Stimulated activated CD8-positive, alpha-beta memory T cell treated with anti-CD3 and anti-CD28 coated beads, Interleukin-7, amount 100 ng/mL, for 48 hours (primary cell): ENCODE data around the gene FAM13B.
"Not testable (repeated sequence)": the region's sequence is repeated elsewhere in the genome, so short reads cannot be mapped to it uniquely, and the experiment has no call there.

Experiments used
- DNase-seq, 2 donors: peaks; one replicate each; pipeline ENCODE4 v3.0.0-alpha.2; 2020; ENCODE audit warnings: low read depth in 1 of 2; ENCODE audit errors: extremely low read depth in 1 of 2

FAM13B gene

DNA sequence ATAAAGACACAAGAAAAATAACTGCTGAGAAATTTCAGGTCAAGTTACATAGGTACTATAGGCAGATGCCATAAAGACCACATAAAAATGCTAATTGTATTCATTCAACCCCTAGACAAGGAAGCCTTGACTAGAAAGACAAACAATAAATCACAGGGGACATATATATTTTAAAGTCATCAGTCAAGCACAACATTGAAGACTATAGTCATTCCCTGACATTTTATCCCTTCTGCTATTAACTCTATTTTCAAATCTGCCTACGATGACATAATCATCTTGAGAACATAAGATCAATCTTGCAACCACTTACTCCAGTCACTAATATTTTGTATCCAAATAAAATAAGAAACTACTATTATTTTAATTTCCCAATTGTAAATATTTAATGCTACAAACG, 38.3 kb downstream of the FAM13B start:
- no peak for DNase-seq

DNA sequence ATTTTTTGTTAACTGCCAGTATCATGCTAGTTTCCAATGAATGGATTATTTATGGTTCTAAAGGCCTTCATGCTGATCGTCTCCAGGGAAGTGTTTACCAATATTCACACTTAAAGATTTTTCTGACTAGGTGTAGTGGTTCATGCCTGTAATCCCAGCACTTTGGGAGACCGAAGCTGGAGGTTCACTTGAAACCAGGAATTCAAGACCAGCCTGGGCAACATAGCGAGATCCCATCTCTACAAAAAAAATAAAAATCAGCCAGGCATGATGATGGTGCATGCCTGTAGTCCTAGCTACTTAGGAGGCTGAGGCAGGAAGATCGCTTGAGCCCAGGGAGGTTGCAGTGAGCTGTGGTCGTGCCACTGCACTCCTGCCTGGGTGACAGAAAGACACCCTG, 43.5 kb downstream of the FAM13B start:
- no peak for DNase-seq

GRCh38 chr5:137975208-137975607, 57.7 kb downstream of the FAM13B start:
- DNase-seq = no peak

DNA sequence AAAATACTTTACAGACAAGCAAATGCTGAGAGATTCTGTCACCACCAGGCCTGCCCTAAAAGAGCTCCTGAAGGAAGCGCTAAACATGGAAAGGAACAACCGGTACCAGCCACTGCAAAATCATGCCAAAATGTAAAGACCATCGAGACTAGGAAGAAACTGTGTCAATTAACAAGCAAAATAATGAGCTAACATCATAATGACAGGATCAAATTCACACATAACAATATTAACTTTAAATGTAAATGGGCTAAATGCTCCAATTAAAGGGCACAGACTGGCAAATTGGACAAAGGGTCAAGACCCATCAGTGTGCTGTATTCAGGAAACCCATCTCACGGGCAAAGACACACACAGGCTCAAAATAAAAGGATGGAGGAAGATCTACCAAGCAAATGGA, 62.5 kb downstream of the FAM13B start:
- not testable (repeated sequence) for DNase-seq

DNA sequence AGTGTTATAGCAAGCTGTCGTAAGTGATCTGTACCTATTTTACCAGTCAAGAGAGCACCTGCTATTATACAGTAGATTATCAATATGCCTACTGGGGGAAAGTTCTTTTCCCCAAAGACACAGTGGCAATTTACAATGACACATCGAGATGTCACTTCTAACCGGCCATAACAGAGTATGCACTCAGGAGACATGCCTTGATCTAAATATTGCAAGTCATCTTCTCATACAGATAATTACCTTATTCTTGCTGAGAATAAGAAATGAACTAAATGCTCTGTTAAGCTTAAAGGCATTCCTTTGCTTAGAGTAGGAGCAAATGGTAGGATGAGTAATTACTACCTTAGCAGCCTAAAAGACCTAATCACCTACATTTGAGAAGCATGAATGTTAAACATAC, 72.1 kb downstream of the FAM13B start:
- DNase-seq = no peak

GRCh38 chr5:137960141-137960540, 72.7 kb downstream of the FAM13B start:
- no peak for DNase-seq

- no peak for DNase-seq
These were observed 73.4 kb downstream of the FAM13B start for GRCh38 chr5:137959488-137959887.

GRCh38 chr5:137957948-137958347, 74.9 kb downstream of the FAM13B start:
- DNase-seq = no peak

- DNase-seq = no peak
These were observed 78.6 kb downstream of the FAM13B start for GRCh38 chr5:137954131-137954879.

- no peak for DNase-seq
These were observed 87.1 kb downstream of the FAM13B start for GRCh38 chr5:137945825-137946224.

DNA sequence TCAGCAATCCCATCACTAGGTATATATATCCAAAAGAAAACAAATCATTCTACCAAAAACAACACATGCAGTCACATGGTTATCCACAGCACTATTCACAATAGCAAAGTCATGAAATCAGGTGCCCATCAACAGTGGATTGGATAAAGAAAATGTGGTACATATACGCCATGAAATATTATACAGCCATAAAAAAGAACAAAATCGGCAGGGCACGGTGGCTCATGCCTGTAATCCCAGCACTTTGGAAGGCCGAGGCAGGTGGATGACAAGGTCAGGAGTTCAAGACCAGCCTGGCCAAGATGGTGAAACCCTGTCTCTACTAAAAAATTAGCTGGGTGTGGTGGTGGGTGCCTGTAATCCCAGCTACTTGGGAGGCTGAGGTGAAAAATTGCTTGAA, 88.6 kb downstream of the FAM13B start:
- DNase-seq = not testable (repeated sequence)

DNA sequence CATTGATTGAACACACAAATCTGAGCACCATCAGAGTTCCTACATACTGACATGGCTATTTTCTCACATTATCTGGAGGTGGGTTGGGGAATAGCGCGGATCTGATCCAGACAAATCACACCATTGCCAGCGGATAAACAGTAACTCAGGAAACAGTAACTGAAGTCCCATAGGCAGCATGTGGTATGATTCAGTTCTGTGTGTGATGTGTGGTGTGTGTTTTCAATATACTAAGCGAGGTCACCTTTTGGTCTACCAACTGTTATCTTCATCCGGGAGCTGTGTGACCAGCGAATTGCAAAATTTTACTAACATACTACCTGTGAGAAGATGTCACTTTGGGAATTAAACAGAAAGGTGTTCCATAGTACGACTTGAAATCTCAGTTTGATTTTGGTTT, 93.5 kb downstream of the FAM13B start:
- DNase-seq = no peak

GRCh38 chr5:137938751-137939143, 94.1 kb downstream of the FAM13B start:
- no peak for DNase-seq

DNA sequence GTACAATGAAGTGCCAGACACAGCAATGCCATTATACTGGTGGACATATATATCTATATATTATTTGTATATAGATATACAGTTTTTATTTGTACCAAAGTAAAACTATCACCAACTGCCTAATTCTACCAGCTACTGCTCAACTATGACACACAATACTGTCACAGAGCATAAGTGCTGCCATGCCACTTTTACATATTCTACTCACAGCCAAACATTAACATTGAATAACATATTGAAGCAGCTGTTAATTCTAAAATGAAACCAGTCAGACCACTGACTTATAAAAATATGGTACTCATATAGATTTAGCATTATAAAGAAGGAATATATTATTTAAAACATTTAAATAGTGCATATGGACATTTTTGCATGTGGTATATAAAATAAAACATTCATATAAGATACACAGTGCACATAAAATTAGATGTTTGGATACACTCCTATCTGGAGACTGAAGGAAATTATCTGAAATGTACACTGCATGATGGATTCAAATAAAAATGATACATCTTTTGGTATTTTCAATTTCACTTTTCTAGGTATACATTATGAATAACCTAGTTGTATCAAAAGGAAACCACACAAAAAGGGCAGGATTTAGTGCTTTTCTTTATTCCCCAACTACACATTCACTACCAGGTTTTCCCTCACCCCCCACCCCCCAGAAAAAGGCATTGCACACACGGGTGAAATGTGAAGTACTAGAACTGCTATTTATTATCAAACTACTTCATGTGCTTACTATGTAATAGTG, 94.7 kb downstream of the FAM13B start:
- DNase-seq = no peak

DNA sequence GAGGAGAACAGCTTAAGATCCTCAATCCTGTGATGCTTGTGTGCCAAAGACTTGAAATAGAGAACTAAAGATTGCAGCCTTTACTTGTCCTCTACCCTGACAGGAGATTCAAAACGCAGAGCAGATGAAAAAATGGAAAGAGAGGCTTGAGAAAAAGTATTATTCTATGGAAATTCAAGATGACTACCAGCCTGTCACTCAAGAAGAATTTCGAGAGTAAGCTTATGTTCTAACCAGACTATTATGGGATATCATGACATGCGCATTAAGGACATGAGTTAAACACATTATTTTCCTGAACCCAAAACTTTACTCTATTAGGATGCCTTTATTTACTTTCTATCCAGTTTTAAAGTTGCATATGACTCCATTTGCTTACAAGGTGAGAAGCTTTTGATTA, 97.2 kb downstream of the FAM13B start:
- DNase-seq = no peak

DNA sequence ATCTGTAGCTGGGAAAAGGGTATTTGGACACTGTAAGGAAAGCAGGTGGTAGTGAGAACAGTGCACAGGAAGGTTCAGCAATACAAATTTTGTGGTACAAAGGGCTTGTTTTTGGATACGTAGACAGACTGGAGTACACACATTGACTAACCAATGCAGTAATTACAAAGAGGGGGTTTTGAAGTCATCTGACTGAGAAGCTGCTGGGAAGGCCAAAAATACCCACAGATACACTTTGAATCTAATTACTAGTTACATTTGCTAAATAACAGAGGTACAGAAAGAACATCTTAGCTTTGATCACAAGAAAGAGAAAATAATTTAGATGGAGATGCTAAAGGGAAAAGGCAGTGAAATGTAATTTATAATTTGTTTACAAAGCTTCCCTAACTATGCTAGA, 97.7 kb downstream of the FAM13B start:
- no peak for DNase-seq

- DNase-seq = no peak
These were observed 99.4 kb downstream of the FAM13B start for GRCh38 chr5:137933491-137933911.

DNA sequence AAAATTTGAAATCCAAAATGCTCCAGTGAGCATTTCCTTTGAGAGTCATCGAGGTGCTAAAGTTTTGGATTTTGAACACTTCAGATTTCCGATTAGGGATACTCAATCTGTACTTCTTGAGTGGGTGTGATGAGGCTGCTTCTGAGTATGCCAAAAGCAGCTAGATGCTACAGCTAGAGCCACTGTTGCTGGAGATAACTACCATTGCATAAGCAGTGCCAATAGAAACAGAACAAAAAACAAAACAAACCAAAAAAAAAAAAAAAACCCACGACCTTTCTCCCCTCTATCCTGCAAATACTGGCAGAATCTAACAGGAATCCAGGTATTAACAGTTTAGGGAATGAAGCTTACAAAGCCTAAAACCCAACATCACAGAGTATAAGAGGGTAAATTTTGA, 100.1 kb downstream of the FAM13B start:
- DNase-seq = no peak

DNA sequence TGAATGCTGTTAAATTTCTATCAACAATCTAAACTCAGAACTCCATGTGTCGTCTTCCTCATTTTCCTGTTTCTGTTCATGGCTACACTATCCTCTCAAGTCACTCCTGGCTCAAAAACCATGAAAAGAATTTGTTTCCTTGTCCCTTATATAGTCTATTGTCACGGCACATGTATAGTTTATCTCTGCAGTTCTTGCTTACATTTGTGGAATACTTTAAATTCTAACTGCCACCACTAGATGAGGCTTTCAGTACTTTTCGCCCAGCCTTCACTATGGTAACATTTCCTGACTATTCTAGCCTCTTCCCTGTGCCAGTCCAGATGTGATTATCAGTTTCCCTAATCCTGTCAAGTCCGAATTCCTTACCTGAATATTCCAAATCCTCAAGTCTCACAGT, 109.0 kb downstream of the FAM13B start:
- no peak for DNase-seq

- DNase-seq = no peak
These were observed 110.9 kb downstream of the FAM13B start for GRCh38 chr5:137921931-137922330.

GRCh38 chr5:137916923-137917322, 116.0 kb downstream of the FAM13B start:
- no peak for DNase-seq

- no peak for DNase-seq
These were observed 118.1 kb downstream of the FAM13B start for GRCh38 chr5:137914758-137915157.
